HG02981 (cell line): ENCODE measurements around the gene GNG4.
"Not testable (repeated sequence)": the region's sequence is repeated elsewhere in the genome, so short reads cannot be mapped to it uniquely, and the experiment has no call there.

ENCODE experiments used
- ATAC-seq: cut with Tn5 transposase; IDR thresholded peaks from one replicate; pipeline ENCODE4 v1.9.1; 2021; ENCODE audit warnings: mild to moderate bottlenecking, moderate library complexity; ENCODE audit not compliant: unreplicated experiment

Gene GNG4

DNA sequence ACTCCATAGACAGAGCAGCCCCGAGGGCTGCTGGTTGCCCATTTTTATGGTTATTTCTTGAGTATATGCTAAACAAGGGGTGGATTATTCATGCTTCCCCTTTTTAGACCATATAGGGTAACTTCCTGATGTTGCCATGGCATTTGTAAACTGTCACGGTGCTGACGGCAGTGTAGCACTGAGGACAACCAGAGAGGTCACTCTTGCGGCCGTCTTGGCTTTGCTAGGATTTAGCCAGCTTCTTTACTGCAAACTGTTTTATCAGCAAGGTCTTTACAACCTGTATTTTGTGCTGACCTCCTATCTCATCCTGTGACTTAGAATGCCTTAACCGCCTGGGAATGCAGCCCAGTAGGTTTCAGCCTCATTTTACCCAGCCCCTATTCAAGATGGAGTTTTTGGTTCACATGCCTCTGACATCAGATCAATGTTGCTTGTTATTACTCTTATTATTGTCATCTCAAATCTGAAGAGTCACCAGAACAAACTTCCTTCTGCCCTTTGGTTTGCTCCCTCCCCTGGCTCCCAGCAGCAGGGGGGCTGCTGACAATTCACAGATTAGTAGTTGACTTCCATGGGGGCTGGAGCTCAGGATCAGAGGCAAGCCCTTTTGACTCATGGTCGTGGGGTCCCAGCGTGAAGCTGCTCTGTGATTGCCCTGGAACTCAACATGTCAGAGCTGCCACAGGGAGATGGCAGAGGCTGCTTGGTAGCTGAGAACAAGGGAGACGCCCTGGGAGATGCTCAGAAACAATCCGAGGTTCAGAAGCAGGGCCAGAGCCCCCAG, 103.0 kb downstream of the GNG4 start:
- ATAC-seq: not testable (repeated sequence)

DNA sequence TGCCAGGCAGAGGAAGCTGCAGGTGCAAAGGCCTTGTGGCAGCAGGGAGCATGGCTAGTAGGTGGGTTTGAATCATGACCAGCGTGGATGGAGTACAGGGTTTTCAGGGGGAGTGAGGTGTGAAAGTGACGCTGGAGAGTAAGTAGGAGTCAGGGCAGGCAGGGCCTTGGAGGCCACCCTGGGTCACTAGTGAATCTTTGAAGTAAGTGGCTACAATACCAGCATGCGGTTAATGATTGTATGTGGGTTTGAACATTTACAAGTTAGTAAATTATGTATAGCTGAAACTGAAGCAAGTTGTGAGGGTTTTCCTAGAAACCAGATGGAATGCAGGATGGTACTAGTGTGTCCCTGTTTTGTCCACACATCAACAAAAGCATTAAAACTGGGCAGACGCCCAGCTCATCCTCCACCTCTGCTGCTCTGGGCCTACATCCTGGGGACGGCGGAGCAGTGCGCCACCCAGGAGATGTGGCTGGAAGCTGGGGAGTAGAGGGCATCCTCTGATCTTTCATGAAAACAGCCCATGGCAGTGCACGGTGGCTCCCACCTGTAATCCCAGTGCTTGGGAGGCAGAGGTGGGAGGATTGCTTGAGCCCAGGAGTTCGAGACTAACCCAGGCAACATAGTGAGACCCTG, 104.2 kb downstream of the GNG4 start:
- ATAC-seq: no peak

DNA sequence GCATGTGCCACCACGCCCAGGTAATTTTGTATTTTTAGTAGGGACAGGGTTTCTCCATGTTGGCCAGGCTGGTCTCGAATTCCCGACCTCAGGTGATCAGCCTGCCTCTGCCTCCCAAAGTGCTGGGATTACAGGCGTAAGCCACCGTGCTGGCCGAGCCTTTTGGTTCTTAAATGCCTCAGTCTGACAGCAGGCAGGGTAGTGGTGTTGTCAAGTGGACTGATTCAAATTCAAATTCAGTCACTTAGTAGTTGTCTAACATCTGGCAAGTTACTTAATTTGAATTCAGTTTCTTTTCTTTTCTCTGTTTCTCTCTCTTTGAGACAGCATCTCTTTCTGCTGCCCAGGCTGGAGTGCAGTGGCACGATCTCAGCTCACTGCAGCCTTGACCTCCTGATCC, 106.7 kb downstream of the GNG4 start:
- not testable (repeated sequence) for ATAC-seq

DNA sequence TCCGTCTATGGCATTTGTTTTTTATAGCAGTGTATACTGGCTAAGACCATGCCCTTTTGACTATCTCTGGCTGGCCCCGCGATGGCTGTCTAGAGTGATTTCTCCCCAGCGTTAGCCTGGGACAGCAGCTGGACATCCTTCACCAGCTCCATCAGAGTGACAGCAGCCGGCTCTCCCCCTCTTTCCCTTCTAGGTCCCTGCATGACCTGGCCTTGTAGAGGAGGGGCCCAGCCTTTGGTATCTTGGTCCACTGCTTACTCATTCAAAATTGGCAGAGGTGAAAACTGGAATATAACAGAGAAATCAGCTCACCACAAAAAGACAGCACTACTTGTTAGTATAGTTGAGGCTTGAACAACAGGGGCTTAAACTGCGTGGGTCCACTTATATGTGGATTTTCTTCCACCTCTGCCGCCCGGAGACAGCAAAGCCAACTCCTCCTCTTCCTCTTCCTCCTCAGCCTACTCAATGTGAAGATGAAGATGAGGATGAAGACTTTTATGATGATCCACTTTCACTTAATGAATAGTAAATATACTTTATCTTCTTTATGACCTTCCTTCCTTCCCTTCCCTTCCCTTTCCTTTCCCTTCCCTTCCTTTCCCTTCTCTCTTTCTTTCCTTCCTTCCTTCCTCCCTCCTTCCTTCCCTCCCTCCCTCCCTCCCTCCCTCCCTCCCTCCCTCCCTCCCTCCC, 116.0 kb downstream of the GNG4 start:
- no peak for ATAC-seq

DNA sequence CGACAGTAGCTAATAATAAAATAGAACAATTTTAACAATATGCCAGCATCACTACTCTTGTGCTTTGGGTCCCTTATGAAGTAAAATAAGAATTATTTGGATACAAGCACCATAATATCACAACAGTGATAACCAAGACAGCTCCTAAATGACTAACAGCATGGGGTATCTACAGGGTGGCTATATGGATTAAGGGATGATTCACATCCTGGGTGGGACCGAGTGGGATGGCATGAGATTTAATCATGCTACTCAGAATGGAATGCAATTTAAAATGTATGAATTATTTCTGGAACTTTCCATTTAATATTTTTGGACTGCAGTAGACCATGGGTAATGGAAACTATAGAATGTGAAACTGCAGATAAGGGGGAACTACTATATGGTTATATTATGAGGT, 117.2 kb downstream of the GNG4 start:
- no peak for ATAC-seq

DNA sequence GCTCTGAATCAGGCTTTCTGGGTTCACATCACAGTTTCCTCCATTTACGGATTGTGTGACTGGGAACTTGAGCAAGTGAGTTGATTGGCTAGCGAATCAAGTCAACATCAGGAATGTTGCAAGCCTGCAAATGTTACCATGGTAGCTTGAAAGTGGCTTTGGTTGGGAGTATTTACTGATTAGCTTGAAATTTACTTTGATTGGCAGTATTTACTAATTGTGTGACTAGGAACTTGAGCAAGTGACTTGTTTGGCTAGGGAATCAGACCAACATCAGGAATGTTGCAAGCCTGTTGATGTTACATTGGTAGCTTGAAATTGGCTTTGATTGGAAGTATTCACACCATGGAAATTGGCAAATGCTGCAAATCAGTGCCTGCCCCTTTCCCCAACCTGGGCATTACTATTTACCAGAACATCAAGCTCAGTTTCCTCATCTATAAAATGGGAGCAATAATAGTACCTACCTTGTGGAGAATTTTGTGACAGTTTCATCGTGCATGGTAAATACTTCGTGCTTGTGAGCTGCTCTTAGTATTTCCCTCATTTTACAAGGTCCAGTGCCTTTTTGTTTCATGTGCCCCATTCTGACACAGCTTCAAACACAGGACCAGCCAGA, 122.3 kb downstream of the GNG4 start:
- no peak for ATAC-seq

DNA sequence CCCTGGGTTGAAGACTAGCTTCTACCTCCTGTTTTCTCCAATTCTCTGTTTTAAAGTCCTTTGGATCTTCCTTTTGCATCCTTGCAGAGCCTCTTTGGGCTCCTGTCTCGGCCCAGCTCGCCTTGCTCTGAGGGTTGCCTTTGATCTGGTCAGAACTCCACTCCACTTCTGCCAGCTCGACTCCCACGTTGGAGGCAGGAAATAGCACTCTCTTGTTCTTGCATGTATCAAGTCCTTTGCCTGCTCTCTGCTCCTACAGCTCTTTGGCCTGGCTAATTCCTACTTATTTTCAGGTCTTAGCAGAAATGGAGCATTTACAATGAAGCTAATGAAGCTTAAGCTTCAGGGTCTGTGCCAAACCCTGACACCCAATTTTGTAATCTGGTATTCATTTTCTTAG, 124.3 kb downstream of the GNG4 start:
- no peak for ATAC-seq

DNA sequence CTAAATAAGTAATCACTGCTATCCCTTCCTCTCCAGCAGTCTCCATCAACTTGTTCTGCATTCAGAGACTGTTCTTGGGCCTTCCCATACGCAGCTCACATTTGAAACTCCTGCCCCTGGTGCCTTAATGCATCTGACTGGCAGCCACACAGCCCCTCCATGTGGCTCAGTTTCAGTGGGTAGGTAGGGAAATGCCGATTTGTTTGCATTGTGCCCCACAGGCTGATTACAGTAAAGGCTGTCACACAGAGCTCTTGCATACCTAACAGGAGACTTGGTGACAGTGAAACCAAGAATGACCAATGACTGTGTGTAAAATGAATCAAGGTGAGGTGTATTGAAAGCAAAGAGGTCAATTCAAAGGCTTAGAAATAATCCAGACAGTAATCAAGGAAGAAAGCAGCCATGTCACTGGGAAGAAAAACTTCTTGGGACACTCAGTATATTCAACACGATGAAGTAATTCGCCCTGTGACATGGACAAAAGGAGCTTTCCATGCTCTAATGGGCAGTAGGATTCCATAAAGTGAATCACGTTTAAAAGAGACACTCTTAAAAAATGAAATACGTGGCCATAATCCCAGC, 132.6 kb downstream of the GNG4 start:
- peak; percentile 76 for ATAC-seq

DNA sequence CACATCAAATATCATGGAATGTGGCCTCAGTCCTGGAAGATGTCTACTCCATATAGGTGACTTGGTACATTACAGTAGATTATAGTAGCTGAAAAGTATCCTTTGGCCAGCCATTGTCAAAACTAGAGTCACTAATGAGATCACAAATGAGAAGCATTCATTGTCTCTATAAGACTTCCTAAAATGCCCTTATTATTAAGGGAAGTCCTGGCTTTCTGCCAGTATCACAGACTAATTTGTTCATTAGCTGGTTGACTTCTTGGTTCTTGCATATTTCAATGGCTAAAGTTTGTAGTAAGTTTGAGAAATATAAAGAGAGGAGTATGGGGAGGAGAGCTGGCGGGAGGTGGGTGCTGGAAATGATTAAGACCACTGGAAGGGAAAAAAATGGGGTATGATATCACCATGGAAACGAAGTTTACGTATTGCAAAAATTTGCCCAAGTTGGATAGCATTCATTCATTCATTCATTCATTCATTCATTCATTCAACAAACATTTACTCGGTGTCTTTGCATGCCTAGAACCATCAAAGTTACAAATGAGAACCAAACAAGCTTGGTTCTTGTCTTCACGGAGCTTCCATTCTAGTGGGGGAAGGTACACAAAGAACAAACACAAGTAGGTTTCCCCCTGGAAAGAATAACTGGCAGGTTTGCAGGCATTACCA, 133.6 kb downstream of the GNG4 start:
- no peak for ATAC-seq

DNA sequence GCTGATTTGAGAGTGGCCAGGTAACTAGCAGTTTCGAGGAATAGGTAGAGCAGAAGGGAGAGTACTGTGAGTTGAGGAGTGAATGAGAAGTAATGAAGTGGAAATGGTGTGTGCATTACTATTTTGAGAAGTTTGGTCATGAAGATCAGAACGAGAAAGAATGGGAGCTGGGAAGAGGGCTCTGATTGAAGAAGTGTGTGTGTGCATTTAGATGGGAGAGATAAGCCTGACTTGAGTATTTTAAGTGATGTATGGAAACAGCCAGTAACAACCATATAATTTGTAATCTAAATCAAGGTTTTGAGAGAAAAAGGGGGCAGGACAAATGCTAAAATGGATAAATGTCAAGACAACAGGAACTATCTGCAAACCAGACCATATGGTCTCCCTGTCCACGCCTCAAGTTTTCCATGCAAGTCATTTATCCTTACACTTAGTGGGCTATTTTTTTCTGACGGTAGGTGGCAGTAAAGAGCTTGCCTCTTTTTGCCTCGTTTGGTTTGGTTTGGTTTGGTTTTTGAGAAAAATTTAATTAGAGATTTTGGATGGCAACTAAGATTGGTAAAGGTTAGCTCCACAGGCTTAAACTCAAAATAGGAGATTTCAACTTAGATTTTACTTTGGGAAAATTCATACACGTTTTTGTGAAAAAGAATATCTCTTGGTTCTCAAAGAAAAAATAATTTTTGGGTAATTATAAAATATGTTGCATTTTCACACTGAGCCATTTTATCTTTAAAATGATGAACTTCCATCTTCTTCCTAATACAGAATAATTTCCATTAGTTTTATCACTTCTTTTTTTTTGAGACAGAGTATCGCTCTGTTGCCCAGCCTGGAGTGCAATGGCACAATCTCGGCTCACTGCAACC, 135.9 kb downstream of the GNG4 start:
- ATAC-seq: no peak

DNA sequence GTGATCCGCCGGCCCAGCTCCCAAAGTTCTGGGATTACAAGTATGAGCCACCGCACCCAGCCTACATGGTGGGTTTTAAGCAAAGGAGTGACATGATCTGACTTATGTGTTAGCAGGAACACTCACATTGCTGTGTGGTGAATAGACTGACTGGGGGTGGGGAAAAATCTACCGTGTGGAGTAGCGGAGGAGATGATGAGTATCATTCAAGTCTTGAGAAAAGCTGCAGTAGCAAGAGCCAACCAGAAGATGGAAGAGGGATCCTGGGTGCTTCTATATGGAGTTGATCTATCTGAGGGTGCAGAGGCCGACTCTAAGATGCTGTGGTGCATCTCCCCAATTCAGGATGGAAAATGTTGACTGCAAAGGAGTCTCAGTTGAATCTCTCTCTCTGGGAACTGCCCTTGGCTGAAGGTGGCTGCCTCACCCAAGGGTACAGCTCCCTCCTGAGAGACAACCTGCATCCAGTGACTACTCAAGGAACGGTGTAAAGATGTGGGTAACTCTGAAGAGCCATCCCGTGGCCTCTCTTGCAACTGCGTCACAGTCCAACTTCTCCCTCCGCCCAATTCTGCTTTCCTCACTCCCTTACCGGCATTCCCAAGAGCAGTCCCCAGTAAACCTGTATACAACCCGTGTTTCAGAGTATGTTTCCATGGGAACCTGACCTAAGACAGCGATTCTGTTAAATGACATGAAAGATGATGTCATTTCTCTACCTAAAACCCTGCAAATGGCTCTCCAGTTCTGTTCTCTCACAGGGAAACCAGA, 137.9 kb downstream of the GNG4 start:
- ATAC-seq: no peak

DNA sequence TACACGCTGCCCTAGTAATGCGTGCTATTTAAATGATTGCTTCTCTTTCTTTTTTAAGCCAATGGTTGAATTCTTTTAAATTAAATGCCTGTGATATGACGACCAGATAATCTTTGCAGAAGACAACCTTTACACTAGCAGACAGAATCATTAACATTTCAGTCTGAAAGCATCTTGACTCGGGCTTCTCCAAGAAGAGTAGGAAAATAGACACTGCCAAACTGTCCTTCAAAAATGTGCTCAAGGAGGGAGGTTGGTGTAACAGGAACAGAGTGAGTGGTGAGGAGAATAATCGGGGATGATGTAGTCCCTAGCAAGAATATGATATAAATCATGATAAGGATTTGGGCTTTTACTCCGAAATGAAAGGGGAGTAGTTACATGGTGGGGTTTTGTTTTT, 138.8 kb downstream of the GNG4 start:
- ATAC-seq: no peak

DNA sequence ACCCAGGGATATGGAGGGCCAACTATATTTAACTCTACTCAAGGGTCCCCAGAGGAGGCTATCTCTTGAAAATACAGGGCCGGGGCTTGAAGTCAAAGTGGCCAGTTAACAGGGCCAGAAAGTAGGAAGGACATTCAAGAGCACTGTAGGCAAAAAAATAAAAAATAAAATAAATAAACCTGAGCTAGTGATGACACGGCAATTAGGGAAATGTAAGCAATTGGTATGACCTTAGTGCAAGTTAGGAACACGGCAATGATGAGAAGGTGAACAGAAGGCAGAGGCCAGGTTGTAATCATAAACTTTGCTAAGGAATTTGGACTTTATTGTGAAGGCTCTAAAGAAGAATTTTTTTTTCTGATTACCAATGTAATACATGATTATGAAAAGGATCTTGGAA, 142.0 kb downstream of the GNG4 start:
- ATAC-seq: no peak

DNA sequence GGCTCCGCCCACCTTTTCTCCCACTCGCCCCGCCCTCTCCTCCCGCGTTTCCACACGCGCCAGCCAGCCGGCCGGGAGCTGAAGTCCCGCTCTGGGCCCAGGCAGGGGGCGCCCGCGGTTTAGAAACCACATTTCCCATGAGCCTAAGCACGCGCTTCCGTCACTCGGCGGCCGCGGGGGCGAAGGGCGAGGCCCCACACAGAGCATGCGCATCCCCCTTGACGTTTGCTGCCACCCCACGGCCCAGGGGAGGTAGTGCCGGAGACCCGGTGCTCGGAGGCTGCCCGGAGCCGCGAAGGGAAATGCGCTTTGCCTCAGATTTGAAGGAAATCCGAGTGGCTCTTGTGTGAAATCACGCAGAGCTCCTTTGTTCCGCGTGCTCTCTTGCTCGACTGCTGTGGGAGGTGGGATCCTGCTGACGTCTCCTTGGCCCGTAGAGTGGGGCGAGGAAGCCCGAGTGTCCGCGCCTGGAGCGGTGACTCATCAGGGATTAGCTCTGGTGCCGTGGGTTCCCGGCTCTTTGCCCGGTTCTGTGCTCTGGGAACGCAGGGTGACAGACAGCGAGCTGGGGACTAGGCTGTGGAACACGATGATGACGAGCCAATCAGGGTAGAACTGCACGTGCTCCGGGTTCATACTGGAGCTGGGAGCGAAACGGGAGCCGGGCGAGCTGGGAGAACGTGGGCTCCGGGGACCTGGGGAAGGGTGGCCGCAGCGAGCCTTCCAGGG, 144.9 kb downstream of the GNG4 start:
- ATAC-seq: peak; percentile 82

DNA sequence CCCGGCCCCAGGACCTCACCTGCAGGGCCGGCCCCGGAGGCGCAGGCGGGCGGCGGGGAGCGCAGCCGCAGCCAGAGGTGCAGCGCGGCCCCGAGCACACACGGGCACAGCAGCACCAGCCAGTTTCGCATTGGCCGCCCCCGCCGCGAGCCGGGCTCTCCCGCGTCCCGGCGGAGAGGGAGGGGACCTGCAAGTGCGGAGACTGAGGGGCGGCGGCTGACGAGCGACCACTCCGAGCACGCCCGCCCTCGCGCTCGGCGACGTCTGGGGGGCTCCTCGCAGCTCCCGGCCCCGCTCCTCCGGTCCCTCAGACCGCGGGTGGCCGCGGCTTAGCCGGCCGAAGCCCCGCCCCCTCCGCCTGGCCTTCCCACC, 145.5 kb downstream of the GNG4 start, which contains the start of gene B3GALNT2:
Gene B3GALNT2, minus strand, starts transcription at position 331 of the 372 bp plus-strand sequence. Its CDS starts 200 bp downstream, at position 131.
- peak; percentile 38 for ATAC-seq

DNA sequence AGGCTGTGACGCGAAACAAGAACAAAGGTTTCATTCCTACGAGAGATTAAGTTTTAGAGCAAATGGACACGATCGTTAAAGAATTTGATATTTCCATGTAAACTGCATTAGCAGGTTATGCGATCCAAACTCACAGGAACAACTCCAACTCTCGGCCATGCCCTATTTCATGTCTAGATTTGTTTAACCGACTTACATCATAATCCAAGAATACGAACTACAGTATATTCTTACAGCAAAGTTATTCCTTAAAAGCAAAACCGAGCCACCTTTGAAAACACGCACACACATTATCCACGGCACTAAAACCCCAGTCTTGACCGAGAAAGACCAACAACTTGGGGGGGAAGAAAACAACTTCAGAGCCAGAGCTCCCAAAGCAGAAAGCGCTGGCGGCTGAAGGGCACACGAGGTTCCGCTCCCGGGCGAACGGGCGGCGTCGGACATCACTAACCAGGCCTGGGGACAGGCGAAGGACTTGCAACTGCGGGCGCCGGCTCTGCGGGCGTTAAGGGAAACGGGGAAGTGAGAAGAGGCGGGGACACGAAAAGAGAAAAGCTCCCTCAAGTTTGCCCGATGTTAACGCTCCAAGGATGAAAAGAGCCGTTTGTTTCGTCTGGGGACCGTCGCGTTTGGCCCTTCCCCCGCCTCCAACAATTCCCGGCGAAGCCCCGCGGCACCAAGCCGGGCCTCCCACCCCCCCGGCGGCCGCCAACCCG, 146.0 kb downstream of the GNG4 start:
- ATAC-seq: peak; percentile 3

DNA sequence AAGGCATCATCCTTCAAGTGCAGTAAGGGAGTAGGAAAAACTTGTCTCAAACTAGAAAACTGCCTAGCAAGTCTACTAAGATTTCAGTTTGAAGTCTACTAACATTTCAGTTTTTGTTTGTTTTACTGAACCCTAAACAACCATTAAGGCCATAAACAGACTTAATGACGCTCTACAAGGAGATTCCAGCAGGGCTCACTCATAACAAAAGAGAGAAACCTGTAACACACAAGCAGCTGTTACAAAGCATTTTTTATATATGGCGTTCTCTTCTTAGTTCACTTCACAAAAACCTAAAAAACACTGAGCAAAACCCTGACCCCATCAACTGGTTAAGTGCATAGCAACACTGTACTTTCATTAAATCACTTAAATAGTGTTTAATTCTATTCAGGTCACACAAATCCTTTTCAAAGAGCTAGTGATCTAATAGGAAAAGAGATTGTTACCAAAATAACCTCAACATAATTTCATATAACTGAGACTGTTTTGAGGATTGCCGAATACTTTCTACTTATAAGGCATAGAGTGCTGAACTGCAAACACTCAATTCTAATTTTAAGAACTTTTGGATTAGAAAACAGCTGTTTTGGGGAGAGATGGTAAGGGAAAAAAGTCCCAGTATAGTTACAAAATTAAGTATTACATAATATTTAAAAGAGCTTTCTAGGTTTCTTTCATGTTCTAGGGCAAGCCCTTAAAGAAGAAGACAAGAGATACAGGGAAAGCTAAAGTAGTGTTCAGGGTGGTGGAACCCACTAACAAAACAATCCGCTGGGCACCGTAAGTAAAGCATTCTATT, 146.8 kb downstream of the GNG4 start:
- no peak for ATAC-seq
